Activated T-helper 17 cell treated with anti-CD3 and anti-CD28 coated beads, Interleukin-2, amount 50 U/mL, for 72 hours (primary cell): ENCODE data around the gene IRGC. TPM values are rescaled to one million over a fixed set of nuclear protein-coding genes. Genes with fewer than 3 reads are reported as not detected.

ENCODE experiments used
- ATAC-seq: fragments of 150-1000 bp; cut with Tn5 transposase; replicated peaks from 2 replicates; pipeline ENCODE4 v1.10.0; 2021; ENCODE audit warnings: mild to moderate bottlenecking, moderate library complexity
- H3K27ac Mint-ChIP-seq: one replicate; pipeline ENCODE4 v1.8.0; 2022; ENCODE audit warnings: mixed read lengths
- H3K27me3 Mint-ChIP-seq: one replicate; pipeline ENCODE4 v1.8.0; 2022; ENCODE audit warnings: mixed read lengths
- H3K36me3 Mint-ChIP-seq: one replicate; pipeline ENCODE4 v1.8.0; 2022; ENCODE audit warnings: low read depth, mild to moderate bottlenecking, mixed read lengths
- H3K4me1 Mint-ChIP-seq: one replicate; pipeline ENCODE4 v1.8.0; 2022; ENCODE audit warnings: mixed read lengths
- H3K4me3 Mint-ChIP-seq: one replicate; pipeline ENCODE4 v1.8.0; 2022; ENCODE audit warnings: mild to moderate bottlenecking, mixed read lengths
- H3K9me3 Mint-ChIP-seq: one replicate; pipeline ENCODE4 v1.8.0; 2022; ENCODE audit warnings: mixed read lengths
- total RNA-seq, 2 donors: library from RNA; stranded (reverse); gene quantifications; one replicate each; pipeline ENCODE4 v1.2.3, GENCODE V29; 2022

IRGC gene
- total RNA-seq, 2 donors from 2014 or later: not detected

DNA sequence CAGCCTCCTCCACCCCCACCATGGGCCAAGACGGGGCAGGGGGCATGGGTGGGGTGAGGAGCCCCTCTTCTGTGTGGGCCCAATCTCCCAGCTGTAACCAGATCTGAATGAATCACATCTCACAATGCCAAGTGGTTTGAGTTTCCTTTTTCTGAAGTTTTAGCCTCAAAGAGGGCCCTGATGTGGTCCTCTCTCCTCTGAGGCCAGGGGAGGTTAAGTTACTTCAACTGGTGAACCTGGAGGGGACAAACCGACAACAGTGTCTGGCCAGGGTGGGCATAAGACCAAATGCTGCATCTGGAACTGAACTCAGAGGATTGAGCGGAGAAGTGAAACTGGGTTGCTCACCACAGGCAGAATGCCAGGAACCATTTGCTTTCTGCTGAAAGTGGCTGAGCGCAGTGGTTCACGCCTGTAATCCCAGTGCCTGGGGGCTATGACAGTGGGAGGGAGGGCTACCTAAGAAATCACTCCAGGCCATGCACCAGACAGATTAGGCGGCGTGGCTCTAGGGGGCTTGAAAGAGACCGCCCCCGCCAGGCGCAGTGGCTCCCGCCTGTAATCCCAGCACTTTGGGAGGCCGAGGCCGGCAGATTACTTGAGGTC, 15.4 kb upstream of the IRGC start:
- Mint-ChIP-seq H3K36me3 (no peaks in the 10 kb centered on the region), H3K27me3 (peaks cover 9% of the 10 kb centered on the region), H3K27ac (peak overlapping the region; percentile 93), H3K4me1 (peaks cover 15% of the 10 kb centered on the region), H3K4me3 (peak overlapping the region; percentile 78), H3K9me3 (no peaks in the 10 kb centered on the region)
- ATAC-seq: peak; percentile 22

- Mint-ChIP-seq H3K4me1 (peaks cover 15% of the 10 kb centered on the region), H3K27me3 (peaks cover 4% of the 10 kb centered on the region), H3K27ac (peak overlapping the region; percentile 10), H3K9me3 (no peaks in the 10 kb centered on the region), H3K36me3 (no peaks in the 10 kb centered on the region), H3K4me3 (no peak overlapping the region)
- no peak for ATAC-seq
Observed at GRCh38 chr19:43704002-43704705, 11.7 kb upstream of the IRGC start.

GRCh38 chr19:43705729-43706128, 10.1 kb upstream of the IRGC start:
- Mint-ChIP-seq H3K4me1 (peaks cover 6% of the 10 kb centered on the region), H3K9me3 (no peaks in the 10 kb centered on the region), H3K36me3 (no peaks in the 10 kb centered on the region), H3K4me3 (no peak overlapping the region), H3K27ac (peak overlapping the region; percentile 80), H3K27me3 (no peaks in the 10 kb centered on the region)
- ATAC-seq: no peak

GRCh38 chr19:43707158-43707712, 8.6 kb upstream of the IRGC start:
- H3K9me3 Mint-ChIP-seq: peaks cover 3% of the 10 kb centered on the region
- H3K27me3 Mint-ChIP-seq: peaks cover 7% of the 10 kb centered on the region
- no peak overlapping the region for H3K4me3 Mint-ChIP-seq
- peaks cover 4% of the 10 kb centered on the region for H3K4me1 Mint-ChIP-seq
- H3K27ac Mint-ChIP-seq: no peak overlapping the region
- no peak for ATAC-seq
- H3K36me3 Mint-ChIP-seq: no peaks in the 10 kb centered on the region

DNA sequence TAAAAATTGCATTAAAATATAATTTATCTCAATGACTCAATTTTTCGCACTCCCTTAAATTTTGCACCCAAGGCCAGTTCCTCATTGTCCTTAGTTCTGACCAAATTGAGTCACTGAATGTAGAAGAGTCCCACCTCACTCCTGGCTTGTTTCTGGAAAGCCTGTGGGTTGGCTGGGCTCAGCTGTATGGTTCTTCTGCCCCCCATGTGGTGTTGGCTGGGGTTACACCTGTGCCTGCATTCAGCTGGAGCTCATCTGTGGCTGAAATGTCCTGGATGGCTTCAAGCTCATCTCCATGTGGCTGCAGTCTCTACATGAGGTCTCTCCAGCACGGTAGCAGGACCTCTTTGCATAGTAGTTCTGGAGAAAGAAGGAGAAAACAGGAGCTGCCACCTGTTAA, 7.2 kb upstream of the IRGC start:
- ATAC-seq: no peak
- H3K4me3 Mint-ChIP-seq: no peak overlapping the region
- H3K27me3 Mint-ChIP-seq: peaks cover 10% of the 10 kb centered on the region
- peaks cover 4% of the 10 kb centered on the region for H3K9me3 Mint-ChIP-seq
- H3K27ac Mint-ChIP-seq: no peak overlapping the region
- peaks cover 6% of the 10 kb centered on the region for H3K4me1 Mint-ChIP-seq
- H3K36me3 Mint-ChIP-seq: no peaks in the 10 kb centered on the region

DNA sequence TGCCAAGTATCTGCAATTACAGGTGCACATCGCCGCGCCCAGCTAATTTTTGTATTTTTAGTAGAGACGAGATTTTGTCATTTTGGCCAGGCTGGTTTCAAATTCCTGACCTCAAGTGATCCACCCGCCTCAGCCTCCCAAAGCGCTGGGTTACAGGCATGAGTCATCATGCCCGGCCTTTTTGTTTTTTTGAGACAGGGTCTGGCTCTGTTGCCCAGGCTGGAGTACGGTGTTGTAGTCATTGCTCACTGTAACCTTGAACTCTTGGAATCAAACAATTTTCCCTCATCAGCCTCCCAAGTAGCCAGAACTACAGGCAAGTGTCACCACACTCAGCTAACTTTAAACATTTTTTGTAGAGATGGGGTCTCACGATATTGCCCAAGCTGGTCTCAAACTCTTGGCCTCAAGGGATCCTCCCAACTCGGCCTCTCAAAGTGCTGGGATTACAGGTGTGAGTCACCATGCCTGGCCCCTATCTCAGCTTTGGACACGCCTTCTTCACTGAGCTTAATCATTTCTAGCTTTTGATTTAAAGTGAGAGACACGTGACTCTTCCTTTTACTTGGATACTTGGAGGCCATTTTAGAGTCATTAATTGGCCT, 4.0 kb upstream of the IRGC start:
- Mint-ChIP-seq H3K27ac (no peak overlapping the region), H3K4me1 (peaks cover 6% of the 10 kb centered on the region), H3K9me3 (peaks cover 4% of the 10 kb centered on the region), H3K4me3 (no peak overlapping the region), H3K27me3 (peaks cover 13% of the 10 kb centered on the region), H3K36me3 (no peaks in the 10 kb centered on the region)
- ATAC-seq: peak; percentile 66

DNA sequence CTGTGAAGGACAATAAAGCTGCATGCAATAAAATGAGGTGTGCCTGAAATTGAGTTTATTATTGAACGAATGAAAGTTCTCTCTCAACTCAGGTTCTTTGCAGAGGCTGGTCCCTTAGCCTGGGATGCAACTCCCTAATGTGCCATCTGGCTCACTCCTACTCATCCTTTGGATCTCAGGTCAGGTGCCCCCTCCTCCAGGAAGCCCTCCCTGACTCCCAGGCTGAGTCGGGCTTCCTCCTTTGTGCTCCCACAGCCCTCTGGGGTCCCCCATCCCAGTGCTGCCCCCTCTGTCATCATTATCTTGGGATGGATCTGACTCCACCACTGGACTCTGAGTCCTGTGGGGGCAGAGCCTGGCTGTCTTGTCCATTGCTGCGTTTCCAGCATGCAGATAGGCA, 2.7 kb upstream of the IRGC start:
- no peak overlapping the region for H3K27ac Mint-ChIP-seq
- no peaks in the 10 kb centered on the region for H3K36me3 Mint-ChIP-seq
- H3K9me3 Mint-ChIP-seq: peaks cover 4% of the 10 kb centered on the region
- peaks cover 6% of the 10 kb centered on the region for H3K4me1 Mint-ChIP-seq
- no peak overlapping the region for H3K4me3 Mint-ChIP-seq
- H3K27me3 Mint-ChIP-seq: peaks cover 13% of the 10 kb centered on the region
- ATAC-seq: no peak

DNA sequence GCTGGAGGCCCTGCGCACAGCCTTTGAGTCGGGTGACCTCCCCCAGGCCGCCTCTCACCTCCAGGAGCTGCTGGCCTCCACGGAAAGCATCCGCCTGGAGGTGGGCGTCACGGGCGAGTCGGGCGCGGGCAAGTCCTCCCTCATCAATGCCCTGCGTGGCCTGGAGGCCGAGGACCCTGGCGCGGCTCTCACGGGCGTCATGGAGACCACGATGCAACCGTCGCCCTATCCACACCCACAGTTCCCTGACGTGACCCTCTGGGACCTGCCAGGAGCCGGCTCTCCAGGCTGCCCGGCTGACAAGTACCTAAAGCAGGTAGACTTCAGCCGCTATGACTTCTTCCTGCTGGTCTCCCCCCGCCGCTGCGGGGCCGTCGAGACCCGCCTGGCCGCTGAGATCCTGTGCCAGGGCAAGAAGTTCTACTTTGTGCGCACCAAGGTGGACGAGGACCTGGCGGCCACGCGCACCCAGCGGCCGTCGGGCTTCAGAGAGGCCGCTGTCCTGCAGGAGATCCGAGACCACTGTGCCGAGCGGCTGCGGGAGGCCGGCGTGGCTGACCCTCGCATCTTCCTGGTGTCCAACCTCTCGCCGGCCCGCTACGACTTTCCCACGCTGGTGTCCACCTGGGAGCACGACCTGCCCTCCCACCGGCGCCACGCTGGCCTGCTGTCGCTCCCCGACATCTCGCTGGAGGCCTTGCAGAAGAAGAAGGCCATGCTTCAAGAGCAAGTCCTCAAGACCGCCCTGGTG, 2.9 kb downstream of the IRGC start:
- H3K27me3 Mint-ChIP-seq: peaks cover 3% of the 10 kb centered on the region
- H3K4me1 Mint-ChIP-seq: no peaks in the 10 kb centered on the region
- no peak for ATAC-seq
- H3K27ac Mint-ChIP-seq: no peak overlapping the region
- H3K4me3 Mint-ChIP-seq: no peak overlapping the region
- H3K9me3 Mint-ChIP-seq: no peaks in the 10 kb centered on the region
- H3K36me3 Mint-ChIP-seq: no peaks in the 10 kb centered on the region

- Mint-ChIP-seq H3K27ac (no peak overlapping the region), H3K4me1 (no peaks in the 10 kb centered on the region), H3K4me3 (no peak overlapping the region), H3K9me3 (no peaks in the 10 kb centered on the region), H3K27me3 (peaks cover 3% of the 10 kb centered on the region), H3K36me3 (no peaks in the 10 kb centered on the region)
- no peak for ATAC-seq
Observed at GRCh38 chr19:43719378-43719868, 3.5 kb downstream of the IRGC start.

GRCh38 chr19:43719918-43720317, 4.0 kb downstream of the IRGC start:
- no peak overlapping the region for H3K4me3 Mint-ChIP-seq
- H3K9me3 Mint-ChIP-seq: no peaks in the 10 kb centered on the region
- H3K27ac Mint-ChIP-seq: no peak overlapping the region
- no peaks in the 10 kb centered on the region for H3K4me1 Mint-ChIP-seq
- H3K36me3 Mint-ChIP-seq: no peaks in the 10 kb centered on the region
- ATAC-seq: no peak
- H3K27me3 Mint-ChIP-seq: no peaks in the 10 kb centered on the region

DNA sequence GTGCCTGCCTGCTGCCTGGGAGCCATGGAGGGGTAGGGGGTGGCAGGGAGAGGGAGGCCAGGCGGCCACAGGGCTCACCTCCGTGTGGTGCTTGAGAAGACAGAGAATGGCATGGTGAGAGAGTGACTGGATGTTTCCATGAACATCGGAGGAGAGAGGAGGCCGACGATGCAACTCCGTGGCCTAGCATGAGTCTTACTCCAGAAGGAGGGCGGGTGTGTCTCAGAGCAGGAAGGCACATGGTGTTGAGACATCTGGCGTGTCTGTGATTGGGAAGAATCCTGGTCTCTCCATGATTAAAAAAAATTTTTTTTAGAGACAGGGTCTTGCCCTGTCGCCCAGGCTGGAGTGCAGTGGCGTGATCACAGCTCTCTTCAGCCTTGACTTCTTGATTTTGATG, 5.1 kb downstream of the IRGC start:
- no peak for ATAC-seq
- H3K36me3 Mint-ChIP-seq: no peaks in the 10 kb centered on the region
- no peaks in the 10 kb centered on the region for H3K4me1 Mint-ChIP-seq
- H3K27me3 Mint-ChIP-seq: no peaks in the 10 kb centered on the region
- H3K27ac Mint-ChIP-seq: peak overlapping the region; percentile 45
- H3K4me3 Mint-ChIP-seq: no peak overlapping the region
- H3K9me3 Mint-ChIP-seq: no peaks in the 10 kb centered on the region

GRCh38 chr19:43721469-43722048, 5.7 kb downstream of the IRGC start:
- Mint-ChIP-seq H3K4me1 (no peaks in the 10 kb centered on the region), H3K27ac (peak overlapping the region; percentile 45), H3K4me3 (no peak overlapping the region), H3K36me3 (no peaks in the 10 kb centered on the region), H3K9me3 (no peaks in the 10 kb centered on the region), H3K27me3 (no peaks in the 10 kb centered on the region)
- peak; percentile 85 for ATAC-seq

- no peaks in the 10 kb centered on the region for H3K4me1 Mint-ChIP-seq
- H3K36me3 Mint-ChIP-seq: peaks cover 6% of the 10 kb centered on the region
- no peaks in the 10 kb centered on the region for H3K27me3 Mint-ChIP-seq
- H3K4me3 Mint-ChIP-seq: no peak overlapping the region
- no peak for ATAC-seq
- H3K27ac Mint-ChIP-seq: no peak overlapping the region
- H3K9me3 Mint-ChIP-seq: no peaks in the 10 kb centered on the region
Observed at GRCh38 chr19:43723588-43723987, 7.7 kb downstream of the IRGC start.

DNA sequence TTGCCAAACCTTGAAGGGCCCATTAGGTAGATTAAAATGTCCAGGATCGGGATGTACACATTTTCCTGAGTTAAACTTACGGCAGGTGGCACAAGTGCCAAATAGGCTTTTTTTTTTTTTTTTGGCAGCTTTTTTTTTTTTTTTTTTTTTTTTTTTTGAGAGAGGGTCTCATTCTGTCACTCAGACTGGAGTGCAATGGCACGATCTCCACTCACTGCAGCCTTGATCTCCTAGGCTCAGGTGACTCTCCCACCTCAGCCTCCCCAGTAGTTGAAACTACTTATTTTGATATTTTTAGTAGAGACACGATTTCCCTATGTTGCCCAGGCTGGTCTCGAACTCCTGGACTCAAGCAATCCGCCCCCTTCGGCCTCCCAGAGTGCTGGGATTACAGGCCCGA, 9.0 kb downstream of the IRGC start:
- Mint-ChIP-seq H3K36me3 (peaks cover 16% of the 10 kb centered on the region), H3K27me3 (no peaks in the 10 kb centered on the region), H3K27ac (no peak overlapping the region), H3K4me3 (no peak overlapping the region), H3K4me1 (no peaks in the 10 kb centered on the region), H3K9me3 (no peaks in the 10 kb centered on the region)
- ATAC-seq: no peak
